Measurements from ENCODE around the gene MACROD2. TPM values are rescaled to one million over a fixed set of nuclear protein-coding genes. Genes with fewer than 3 reads are reported as not detected.
"Not testable (repeated sequence)": the region's sequence is repeated elsewhere in the genome, so short reads cannot be mapped to it uniquely, and the experiment has no call there.

The MACROD2 gene
- total RNA-seq, 1 experiment from 2014 or later: 2.3 TPM

DNA sequence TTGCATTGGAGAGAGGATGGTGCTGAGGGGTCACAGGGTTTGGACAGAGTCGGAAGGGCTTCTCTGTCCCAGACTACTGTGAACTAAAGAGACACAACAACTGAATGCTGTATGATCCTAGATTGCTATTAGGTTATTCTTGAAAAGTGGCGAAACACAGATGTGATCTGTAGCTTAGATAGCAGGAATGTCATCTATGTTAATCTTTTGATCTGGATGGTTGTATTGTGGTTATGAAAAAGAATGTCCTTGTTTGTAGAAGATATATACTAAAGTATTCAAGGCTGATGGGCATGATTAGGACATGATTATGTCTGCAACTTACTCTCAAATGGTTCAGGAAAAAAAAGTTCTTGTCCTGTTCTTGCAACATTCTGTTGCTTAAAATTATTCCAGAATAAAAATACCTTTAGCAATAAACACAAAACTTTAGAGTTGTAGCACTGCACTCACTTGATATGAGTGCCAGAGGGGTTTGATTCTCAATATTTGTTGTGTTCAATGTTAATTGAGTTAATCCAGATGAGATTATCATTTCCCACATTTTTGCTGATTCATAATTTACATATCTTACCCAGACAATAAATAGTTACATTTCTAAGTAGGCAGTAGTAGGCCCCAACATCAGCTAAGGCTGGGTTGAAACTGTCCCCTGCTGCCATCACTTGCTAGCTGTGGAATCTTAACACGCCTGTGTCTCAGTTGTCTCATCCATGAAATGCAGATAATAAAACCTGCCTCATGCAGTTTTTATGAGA lies 1932.8 kb downstream of the MACROD2 start:
- DNase-seq (ENCODE audit: low spot score): no peak

DNA sequence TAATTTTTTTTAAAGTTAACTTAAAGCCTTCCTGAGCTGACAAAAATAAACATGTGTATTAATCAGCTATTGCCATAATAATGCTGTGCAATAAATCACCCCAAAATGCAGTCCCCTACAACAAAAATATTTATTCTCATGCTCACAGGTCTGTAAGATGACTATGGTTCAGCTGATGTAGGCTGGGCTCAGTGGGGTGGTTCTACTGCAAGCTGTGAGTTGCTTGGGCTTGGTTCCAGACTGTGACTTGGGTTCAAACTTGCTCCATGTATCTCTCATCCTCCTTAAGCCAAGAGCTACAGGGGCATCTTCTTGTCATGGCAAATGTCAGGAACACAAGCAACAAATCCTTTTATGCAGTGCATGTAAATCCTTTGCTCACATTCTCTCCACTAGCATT lies 1933.6 kb downstream of the MACROD2 start:
- DNase-seq (ENCODE audit: low spot score): no peak

DNA sequence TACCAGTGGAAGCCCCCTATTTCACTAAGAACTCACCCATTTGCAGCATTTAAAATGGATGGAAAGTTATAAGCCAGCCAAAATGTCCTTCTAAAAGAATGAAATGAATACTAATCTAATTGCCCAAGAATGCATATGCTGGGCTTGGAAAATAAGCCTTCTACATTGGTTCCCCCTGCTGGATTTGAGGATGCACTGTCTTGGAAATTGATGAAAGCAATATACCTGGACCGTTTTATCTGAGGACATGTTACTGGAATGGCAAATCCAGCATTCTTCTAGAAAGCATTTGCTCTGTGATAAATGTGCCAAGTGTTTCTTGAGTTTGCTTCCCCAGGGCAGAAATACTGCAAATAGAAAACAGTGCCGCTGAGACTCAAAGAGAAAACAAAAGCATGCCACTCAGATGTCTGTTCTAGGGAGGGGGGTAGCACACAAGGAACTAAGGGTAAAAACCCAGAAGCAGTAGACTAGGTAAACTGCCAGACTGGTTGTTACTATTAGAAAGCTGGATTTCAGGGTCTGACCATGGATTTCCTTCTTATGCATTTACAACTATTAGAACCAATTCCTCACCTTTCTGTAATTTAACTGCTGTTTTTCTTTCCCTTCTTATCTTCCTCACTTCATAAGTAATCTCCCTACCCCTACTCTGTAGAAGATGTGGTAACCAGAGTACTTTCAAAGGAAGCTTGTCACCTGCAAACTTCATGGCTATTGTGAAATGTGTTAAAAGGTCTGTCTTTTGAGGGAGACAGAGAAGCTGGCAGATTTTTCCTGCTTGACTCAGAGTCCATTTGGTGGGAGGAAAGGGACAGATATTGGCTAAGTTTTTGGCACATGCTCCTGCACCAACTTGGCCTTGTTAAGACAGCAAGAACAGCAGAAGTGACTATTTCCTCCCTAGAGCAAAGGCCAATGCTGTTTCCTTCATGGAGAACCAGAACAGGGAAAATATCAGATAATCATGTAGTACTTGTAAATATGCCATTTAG lies 1935.3 kb downstream of the MACROD2 start:
- DNase-seq (ENCODE audit: low spot score): peak; percentile 37

DNA sequence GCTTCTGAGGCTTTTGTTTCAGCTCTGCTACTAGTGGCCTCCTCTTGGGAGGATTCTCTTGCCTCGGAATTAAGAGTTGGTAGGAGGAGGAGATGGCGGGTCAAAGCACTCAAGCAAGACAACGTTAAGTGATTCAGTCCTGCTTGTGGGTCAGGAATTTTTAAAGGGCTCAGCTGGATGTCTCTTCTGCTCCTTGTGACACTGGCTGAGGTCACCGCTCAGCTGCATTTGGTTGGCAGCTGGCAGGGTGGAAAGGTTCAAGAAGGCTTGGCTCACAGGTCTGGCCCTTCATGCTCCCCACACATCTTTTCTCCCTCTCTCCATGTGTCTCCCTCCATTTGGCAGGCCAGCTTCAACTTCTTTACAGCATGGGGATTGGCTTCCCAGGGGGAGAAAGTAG lies 1936.6 kb downstream of the MACROD2 start:
- DNase-seq (ENCODE audit: low spot score): no peak

DNA sequence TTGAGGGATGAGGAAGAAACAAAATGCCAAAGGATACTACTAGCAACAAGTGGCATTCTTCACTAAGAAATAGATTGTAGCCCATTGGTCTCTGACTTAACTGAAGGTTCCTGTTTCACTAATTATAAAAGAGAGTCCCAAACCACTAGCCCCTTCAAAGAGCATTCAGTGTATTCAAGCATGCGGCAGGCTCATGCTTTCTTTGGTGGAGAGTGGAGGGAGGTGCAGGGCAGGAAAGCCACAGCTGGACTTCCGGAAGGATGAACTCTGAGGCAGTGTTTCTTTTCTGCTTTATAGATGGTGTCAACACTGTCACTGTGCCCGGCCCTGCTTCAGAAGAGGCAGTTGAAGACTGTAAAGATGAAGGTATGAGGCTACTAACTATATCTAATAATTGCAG lies 1941.9 kb downstream of the MACROD2 start:
- no peak for DNase-seq (ENCODE audit: low spot score)

DNA sequence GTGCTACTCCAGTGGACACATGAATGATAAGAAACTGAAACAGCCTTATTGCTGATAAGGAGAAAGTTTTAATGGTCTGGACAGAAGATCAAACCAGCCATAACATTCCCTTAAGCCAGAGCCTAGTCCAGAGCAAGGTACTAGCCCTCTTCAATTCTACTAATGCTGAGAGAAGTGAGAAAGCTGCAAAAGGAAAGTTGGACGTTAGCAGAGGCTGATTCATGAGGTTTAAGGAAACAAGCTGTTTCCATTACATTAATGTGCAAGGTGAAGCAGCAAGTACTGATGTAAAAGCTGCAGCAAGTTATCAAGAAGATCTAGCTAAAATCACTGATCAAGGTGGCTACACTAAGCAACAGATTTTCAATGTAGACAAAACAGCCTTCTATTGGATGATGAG lies 1943.5 kb downstream of the MACROD2 start:
- DNase-seq (ENCODE audit: low spot score): no peak

DNA sequence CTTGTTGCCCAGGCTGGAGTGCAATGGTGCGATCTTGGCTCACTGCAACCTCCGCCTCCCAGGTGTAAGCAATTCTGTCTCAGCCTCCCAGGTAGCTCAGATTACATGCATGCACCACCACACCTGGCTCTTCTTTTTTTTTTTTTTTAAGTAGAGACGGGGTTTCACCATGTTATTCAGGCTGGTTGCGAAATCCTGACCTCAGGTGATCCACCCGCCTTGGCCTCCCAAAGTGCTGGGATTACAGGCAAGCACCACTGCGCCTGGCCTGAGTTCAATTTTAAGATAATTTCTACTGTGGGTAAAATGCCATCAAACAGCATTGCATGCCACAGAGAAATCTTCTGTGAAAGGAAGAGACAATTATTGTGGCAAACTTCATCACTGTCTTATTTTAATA lies 1944.8 kb downstream of the MACROD2 start:
- DNase-seq (ENCODE audit: low spot score): no peak

DNA sequence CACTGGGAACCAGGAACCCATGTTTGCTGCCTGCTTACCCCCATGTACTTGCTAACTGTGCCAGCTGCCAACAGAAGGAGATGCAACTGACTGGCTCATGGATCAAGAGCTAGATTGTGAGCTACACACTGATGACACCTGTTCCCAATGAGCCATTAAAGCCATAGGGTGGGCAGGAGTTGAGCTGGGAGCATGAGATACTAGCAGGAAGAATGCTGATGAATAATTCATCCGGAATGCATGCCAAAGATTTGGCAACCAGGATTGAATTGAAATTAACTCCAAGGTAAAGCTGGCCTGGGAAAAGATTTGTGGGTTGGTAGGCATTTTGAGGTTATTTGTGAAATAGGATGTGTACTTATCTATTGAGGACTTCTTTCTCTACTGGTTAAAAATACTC lies 1946.8 kb downstream of the MACROD2 start:
- no peak for DNase-seq (ENCODE audit: low spot score)

DNA sequence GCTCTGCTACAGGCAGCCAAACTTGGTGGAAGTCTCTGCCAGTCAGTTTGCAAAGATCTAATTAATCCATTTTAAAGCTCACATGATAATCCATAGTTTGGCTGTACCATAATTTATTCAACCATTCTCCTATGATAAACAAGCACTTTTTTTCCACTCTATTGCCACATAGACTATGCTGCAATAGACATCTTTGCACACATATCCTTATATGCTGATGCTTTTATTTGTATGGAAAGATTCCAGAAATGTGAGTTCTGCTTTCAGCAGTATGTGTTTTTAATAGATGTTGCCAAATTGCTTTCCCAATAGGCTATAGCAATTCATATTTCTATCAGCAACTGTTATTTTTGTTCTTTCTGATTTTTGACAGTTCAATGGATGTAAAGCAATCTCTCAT lies 1950.0 kb downstream of the MACROD2 start:
- no peak for DNase-seq (ENCODE audit: low spot score)

DNA sequence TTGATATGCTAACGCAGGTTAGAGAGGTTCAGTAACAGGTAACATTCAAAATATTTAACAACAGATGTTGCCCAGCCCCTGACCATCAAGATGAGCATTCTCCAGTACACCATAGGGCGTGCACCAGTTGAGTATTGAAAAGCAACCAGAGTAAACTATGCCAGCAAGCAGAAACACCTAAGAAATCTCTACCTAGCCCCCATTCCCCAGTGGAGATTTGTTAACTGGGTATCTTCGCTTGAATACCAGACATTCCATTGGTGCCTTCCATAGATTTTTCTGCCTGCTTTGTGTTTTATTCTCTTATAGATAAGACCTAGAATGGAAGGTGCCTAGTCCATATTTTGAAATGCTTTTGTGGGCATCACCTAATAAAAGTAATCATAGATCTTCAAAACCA lies 1954.1 kb downstream of the MACROD2 start:
- DNase-seq (ENCODE audit: low spot score): no peak

DNA sequence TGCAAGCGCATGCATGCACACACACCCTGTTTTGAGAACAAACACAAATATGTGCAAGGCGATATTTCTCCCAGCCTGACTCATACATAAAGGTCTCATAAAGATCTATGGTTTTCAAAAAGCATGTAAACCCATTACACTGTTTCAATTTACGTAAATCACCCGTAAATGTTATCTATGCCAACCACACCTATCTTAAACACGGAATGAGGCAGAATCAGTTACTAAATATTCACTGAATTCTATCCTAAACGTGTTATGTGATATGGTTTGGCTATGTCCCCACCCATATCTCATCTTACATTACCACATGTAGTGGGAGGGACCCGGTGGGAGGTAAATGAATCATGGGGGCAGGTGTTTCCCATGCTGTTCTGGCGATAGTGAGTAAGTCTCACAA lies 1956.3 kb downstream of the MACROD2 start:
- no peak for DNase-seq (ENCODE audit: low spot score)

DNA sequence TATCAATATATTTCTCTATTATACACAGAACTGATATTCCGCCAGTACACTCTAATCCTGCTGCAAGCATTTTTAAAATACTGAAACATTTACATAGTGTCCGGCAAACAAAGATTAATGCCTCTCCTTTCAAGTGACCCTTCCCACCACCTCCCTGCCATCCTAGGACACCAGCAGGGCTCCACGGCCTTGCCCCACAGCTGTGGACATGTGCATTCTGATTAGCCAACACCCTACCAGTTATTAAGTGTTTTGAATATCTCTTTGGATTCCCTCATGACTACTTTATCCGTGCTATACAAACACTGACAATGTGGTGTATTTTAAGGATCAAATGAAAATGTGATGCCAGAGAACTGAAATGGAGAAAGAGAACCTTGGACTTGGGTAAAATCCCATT lies 1962.8 kb downstream of the MACROD2 start:
- DNase-seq (ENCODE audit: low spot score): no peak

DNA sequence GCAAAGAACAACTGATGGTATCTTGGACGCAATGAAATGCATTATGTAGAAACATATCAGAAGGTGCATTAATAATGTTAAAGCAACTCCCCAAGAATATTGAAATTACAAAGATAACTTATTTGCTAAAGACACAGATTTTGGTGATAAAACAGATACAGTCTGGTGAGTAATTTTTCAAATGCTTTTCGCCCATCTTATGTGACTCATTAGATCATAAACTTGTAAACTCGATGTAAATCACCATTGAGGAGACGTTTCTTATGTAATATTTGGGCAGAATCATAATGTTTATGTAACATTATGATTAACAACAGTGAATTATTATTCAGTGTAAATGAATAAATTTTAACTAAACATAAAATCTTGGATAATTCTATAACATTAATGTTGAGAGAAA lies 1969.8 kb downstream of the MACROD2 start:
- no peak for DNase-seq (ENCODE audit: low spot score)

DNA sequence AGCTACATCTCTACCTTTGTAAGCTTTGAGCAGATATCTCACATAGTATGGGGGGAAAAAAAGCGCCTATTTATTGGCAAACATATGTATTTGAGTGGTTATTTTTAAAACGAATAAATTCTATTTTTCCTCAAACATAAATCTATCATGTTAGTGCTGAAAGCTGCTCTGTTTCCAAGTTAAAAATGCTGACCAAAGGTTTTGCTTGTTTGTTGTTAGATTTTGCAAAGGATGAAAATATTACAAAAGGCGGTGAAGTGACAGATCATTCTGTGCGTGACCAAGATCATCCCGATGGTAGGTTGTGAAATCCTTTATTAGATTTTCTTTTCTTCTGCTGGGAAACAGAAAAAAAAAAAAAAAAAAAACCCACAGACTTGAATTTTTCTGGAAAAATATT lies 1972.0 kb downstream of the MACROD2 start:
- DNase-seq (ENCODE audit: low spot score): no peak

DNA sequence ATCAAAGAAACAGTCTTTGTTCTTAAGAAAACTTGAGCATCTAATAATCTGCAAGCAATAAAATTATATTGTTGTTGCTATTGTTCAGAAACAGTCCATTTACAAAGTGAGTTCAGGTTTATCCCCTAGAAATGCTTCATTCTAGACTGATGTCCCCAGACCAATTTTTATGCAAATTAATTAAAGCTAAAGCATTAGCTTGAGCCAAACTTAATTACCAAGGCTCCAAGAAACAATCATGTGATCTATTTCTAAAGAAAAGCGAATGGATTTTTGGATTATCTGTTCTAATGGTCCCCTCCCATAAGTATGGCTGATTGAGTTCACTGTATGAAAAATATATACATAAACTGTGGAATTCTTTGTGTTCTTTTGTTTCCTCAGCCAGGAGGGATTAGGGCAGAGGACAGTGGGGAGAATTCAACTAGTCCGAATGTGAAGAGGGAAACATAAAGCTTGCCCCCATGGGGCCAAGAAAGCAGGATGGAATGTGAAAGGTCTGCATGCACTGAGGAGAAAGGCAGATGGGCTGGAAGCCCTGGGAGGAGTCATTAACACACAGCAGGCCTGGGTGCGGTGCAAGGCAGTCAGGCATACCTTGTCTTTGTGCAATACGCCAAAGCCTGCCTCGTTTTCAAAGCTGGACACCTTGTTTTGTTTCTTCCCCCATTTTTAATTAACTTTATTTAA lies 1980.9 kb downstream of the MACROD2 start:
- DNase-seq (ENCODE audit: low spot score): no peak

DNA sequence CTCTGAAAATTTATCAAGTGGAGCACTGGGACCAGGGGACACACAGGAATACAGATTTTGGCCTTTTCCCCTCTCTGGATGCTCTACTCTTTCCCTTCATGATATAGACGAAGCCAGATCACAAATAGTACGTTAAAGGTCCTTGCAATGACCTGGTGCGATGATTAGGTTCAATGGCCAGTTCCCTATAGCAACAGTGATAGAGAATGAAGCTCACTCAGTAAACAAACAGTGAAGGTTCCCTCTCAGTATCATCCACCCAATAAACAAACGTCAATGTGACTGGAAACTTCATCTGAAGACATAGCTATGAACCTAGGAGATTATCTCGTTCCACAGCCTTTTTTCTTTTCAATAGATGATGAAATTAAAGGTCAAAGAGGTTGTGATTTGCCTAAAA lies 1981.7 kb downstream of the MACROD2 start:
- no peak for DNase-seq (ENCODE audit: low spot score)

DNA sequence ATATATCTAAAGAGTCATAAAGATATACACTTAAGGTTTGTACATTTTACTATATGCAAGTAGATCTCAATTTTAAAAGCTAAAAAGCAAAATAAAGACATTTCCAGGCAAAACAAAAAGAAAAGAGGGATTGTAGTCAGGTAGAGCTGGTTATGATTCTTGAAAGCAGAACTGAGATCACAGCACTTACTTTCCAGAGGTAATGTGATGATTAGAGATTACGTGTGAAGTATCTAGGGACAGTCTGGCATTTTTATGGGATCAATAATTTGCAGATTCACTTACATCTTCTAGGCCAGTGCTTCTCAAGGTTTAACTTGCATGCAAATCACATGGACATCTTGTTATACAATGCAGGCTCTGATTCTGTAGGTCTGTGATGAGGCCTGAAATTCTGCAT lies 1982.4 kb downstream of the MACROD2 start:
- DNase-seq (ENCODE audit: low spot score): no peak

DNA sequence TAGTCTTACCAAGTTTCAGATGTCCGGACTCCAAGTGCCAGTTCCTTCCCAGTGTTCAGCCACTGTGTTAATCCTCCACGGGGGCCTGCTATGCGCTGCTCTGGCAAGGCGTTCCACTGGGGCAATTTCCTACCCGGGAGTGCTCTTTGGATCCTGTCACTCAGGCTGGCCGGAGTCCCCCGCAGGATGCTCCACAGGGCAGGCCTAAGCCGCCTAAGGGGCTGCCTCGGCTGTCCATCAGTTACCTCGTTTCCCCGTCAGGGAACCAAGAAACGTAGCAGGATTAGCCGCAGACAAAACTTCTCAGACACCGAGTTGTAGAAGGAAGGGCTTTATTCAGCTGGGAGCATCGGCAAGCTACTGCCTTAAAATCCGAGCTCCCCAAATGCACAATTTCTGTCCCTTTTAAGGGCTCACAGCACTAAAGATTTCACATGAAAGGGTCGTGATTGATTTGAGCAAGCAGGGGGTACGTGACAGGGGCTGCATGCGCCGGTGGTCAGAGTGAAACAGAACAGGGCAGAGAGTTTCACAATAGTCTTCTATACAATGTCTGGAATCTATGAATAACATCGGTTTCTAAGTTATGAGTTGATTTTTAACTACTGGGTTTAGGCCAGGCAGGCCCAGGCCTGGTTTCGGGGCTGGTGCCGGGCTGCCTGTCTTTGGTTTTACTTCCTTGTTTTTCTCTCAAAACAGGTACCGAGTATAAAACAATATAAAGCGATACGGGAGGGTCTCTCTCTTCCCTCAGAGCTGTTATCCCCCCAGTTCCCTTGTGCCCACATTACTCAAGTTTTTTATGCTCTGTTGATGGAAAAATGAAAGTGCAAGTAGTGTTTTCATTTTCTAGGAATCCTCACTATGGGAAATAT lies 1990.4 kb downstream of the MACROD2 start:
- not testable (repeated sequence) for DNase-seq (ENCODE audit: low spot score)

DNA sequence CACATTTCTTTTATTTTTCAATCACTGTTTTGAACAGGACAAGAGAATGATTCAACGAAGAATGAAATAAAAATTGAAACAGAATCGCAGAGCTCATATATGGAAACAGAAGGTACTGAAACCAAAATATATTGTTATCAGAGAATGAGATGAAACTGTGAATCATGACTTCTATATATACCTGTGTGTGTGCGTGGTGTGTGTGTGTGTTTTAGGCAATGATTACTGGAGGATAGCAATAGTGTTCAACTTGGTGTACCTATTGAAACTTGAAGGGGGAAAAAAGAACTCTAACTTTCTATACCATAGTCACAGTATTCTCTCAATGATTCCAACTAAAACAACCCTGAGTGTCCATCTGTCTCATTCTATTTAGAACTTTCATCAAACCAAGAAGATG lies 1991.4 kb downstream of the MACROD2 start:
- no peak for DNase-seq (ENCODE audit: low spot score)

DNA sequence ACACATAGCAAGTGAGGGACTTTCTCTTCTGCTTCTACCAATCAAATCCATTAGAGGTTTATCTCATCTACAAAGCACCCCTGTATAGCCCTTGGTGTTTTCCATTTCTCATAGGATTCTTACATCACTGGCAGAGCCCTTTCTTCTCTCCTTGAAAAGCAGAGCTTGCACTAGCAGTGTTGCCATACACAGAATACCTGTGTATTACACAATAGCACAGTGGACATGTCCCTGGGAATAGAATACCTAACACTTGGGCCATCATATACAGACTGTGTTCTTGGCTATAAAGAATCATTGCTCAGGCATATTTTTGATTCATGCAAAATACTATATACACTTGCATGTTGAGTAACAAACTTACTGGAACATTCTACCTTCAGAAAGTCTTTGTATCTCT lies 1996.0 kb downstream of the MACROD2 start:
- no peak for DNase-seq (ENCODE audit: low spot score)

DNA sequence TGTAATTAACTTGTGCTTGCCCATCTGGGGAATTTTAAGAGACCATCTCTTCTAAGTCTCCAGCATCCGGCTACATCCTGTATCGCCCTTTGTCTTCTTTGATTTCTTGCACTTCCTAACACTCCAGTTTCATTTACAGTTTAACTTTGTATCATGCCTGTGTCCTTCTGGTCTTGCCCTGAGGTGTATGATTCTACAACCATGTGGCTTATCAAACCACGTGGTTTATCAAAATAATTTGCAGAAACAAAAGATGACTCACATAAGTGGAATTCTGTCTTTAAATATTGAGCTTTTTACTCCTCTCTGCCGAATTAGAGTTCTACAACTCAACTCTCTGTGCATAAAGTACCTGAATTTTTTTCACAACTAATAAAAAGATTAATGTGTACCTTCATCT lies 1997.2 kb downstream of the MACROD2 start:
- no peak for DNase-seq (ENCODE audit: low spot score)

Measured in HT-29 (cell line).